ENCODE measurements around the gene ADRB1. TPM values are rescaled to one million over a fixed set of nuclear protein-coding genes. Genes with fewer than 3 reads are reported as not detected.

Gene ADRB1
- total RNA-seq, 1 experiment from 2014 or later, result 85.2 TPM

DNA sequence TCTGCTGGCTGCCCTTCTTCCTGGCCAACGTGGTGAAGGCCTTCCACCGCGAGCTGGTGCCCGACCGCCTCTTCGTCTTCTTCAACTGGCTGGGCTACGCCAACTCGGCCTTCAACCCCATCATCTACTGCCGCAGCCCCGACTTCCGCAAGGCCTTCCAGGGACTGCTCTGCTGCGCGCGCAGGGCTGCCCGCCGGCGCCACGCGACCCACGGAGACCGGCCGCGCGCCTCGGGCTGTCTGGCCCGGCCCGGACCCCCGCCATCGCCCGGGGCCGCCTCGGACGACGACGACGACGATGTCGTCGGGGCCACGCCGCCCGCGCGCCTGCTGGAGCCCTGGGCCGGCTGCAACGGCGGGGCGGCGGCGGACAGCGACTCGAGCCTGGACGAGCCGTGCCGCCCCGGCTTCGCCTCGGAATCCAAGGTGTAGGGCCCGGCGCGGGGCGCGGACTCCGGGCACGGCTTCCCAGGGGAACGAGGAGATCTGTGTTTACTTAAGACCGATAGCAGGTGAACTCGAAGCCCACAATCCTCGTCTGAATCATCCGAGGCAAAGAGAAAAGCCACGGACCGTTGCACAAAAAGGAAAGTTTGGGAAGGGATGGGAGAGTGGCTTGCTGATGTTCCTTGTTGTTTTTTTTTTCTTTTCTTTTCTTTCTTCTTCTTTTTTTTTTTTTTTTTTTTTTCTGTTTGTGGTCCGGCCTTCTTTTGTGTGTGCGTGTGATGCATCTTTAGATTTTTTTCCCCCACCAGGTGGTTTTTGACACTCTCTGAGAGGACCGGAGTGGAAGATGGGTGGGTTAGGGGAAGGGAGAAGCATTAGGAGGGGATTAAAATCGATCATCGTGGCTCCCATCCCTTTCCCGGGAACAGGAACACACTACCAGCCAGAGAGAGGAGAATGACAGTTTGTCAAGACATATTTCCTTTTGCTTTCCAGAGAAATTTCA lies 1.7 kb downstream of the ADRB1 start:
- peak overlapping the region; percentile 91 for H3K4me3 ChIP-seq (ENCODE audit: low read depth, low read length, poor library complexity, severe bottlenecking)
- intact Hi-C loops (cut with micrococcal nuclease; ENCODE audit: unreplicated experiment), result loop anchor here (1.0 to 5.0 kb wide), 4 partner anchors 57 to 338 kb away; partner anchors contain the start of genes DCLRE1A and NHLRC2
- no TSS peak for BruUV-seq (replicated peaks)
- H3K9me3 ChIP-seq (ENCODE audit: low read depth, low read length, poor library complexity, severe bottlenecking), result no peaks in the 10 kb centered on the region
- ChIA-PET CTCF (no interaction called here), POLR2A (ENCODE audit: low non-redundant PET) (no interaction called here)
- H3K27me3 ChIP-seq (replicated peaks; ENCODE audit: insufficient read depth, low read depth, low read length, poor library complexity), result no peaks in the 10 kb centered on the region
- H3K27ac ChIP-seq (ENCODE audit: low read depth, low read length, poor library complexity, severe bottlenecking), result peak overlapping the region; percentile 96
- H3K4me1 ChIP-seq (ENCODE audit: insufficient read depth, low read length, poor library complexity, severe bottlenecking), result peaks cover 23% of the 10 kb centered on the region
- peak; percentile 78 for DNase-seq (ENCODE audit: low spot score)
- TF ChIP-seq, protein P1, sequence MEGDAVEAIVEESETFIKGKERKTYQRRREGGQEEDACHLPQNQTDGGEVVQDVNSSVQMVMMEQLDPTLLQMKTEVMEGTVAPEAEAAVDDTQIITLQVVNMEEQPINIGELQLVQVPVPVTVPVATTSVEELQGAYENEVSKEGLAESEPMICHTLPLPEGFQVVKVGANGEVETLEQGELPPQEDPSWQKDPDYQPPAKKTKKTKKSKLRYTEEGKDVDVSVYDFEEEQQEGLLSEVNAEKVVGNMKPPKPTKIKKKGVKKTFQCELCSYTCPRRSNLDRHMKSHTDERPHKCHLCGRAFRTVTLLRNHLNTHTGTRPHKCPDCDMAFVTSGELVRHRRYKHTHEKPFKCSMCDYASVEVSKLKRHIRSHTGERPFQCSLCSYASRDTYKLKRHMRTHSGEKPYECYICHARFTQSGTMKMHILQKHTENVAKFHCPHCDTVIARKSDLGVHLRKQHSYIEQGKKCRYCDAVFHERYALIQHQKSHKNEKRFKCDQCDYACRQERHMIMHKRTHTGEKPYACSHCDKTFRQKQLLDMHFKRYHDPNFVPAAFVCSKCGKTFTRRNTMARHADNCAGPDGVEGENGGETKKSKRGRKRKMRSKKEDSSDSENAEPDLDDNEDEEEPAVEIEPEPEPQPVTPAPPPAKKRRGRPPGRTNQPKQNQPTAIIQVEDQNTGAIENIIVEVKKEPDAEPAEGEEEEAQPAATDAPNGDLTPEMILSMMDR (conservative IDR thresholded peaks at IDR 0.05; ENCODE audit: low read depth, low read length), result no peak
- TF ChIP-seq EZH2 (IDR thresholded peaks at IDR 0.05; ENCODE audit: borderline replicate concordance, low read depth, low read length, poor library complexity, severe bottlenecking), result no peak
- peaks cover 47% of the 10 kb centered on the region for H3K36me3 ChIP-seq (ENCODE audit: insufficient read depth, low read length, poor library complexity, severe bottlenecking)

DNA sequence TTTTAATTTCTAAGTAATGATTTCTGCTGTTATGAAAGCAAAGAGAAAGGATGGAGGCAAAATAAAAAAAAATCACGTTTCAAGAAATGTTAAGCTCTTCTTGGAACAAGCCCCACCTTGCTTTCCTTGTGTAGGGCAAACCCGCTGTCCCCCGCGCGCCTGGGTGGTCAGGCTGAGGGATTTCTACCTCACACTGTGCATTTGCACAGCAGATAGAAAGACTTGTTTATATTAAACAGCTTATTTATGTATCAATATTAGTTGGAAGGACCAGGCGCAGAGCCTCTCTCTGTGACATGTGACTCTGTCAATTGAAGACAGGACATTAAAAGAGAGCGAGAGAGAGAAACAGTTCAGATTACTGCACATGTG lies 2.4 kb downstream of the ADRB1 start:
- CTCF ChIA-PET, result no interaction called here
- DNase-seq (ENCODE audit: low spot score), result peak; percentile 46
- Histone ChIP-seq H3K27me3 (replicated peaks; ENCODE audit: insufficient read depth, low read depth, low read length, poor library complexity) (no peaks in the 10 kb centered on the region), H3K27ac (ENCODE audit: low read depth, low read length, poor library complexity, severe bottlenecking) (peak overlapping the region; percentile 96), H3K4me1 (ENCODE audit: insufficient read depth, low read length, poor library complexity, severe bottlenecking) (peaks cover 29% of the 10 kb centered on the region), H3K4me3 (ENCODE audit: low read depth, low read length, poor library complexity, severe bottlenecking) (peak overlapping the region; percentile 91), H3K9me3 (ENCODE audit: low read depth, low read length, poor library complexity, severe bottlenecking) (no peaks in the 10 kb centered on the region), H3K36me3 (ENCODE audit: insufficient read depth, low read length, poor library complexity, severe bottlenecking) (peaks cover 47% of the 10 kb centered on the region)
- POLR2A ChIA-PET (ENCODE audit: low non-redundant PET), result no interaction called here
- TSS peak; percentile 84 for BruUV-seq (replicated peaks)
- intact Hi-C loops (cut with micrococcal nuclease; ENCODE audit: unreplicated experiment), result loop anchor here (1.0 to 5.0 kb wide), 4 partner anchors 56 to 339 kb away; partner anchors contain the start of genes DCLRE1A and NHLRC2
- no peak for TF ChIP-seq EZH2 (IDR thresholded peaks at IDR 0.05; ENCODE audit: borderline replicate concordance, low read depth, low read length, poor library complexity, severe bottlenecking)
- TF ChIP-seq, protein P1 (conservative IDR thresholded peaks at IDR 0.05; ENCODE audit: low read depth, low read length), result no peak

DNA sequence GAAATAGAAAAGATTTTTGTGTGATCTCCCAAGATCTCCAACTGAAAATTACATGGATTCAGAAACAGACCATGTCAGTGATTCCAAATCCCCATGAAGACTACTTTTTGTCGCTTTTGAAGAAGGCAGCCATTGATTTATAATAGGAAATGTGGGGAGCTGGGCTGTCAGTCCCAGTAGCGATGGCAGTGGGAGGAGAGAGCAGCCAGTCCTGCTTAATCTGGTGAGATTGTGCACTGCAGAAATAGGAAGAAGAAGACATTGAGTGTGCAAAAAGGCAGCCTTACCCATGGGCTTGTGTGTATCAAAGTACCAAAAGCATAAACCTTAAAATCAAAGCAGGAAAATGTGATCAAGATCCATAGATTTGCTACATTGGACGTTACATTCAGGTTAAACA lies 4.8 kb downstream of the ADRB1 start:
- no peaks in the 10 kb centered on the region for H3K27me3 ChIP-seq (replicated peaks; ENCODE audit: insufficient read depth, low read depth, low read length, poor library complexity)
- peak; percentile 68 for DNase-seq (ENCODE audit: low spot score)
- peaks cover 37% of the 10 kb centered on the region for H3K4me1 ChIP-seq (ENCODE audit: insufficient read depth, low read length, poor library complexity, severe bottlenecking)
- ChIA-PET POLR2A (ENCODE audit: low non-redundant PET) (interaction anchor here (0.6 kb wide), 1 partner anchor 53 kb away, joined by 10 read pairs; no protein-coding TSS in a partner anchor), CTCF (no interaction called here)
- TF ChIP-seq, protein P1 (conservative IDR thresholded peaks at IDR 0.05; ENCODE audit: low read depth, low read length), result no peak
- TF ChIP-seq EZH2 (IDR thresholded peaks at IDR 0.05; ENCODE audit: borderline replicate concordance, low read depth, low read length, poor library complexity, severe bottlenecking), result no peak
- no TSS peak for BruUV-seq (replicated peaks)
- H3K4me3 ChIP-seq (ENCODE audit: low read depth, low read length, poor library complexity, severe bottlenecking), result peak overlapping the region; percentile 91
- peak overlapping the region; percentile 96 for H3K27ac ChIP-seq (ENCODE audit: low read depth, low read length, poor library complexity, severe bottlenecking)
- intact Hi-C loops (cut with micrococcal nuclease; ENCODE audit: unreplicated experiment), result loop anchor here (5.0 kb wide), 2 partner anchors 54 to 341 kb away; no protein-coding TSS in a partner anchor
- H3K36me3 ChIP-seq (ENCODE audit: insufficient read depth, low read length, poor library complexity, severe bottlenecking), result peaks cover 47% of the 10 kb centered on the region
- no peaks in the 10 kb centered on the region for H3K9me3 ChIP-seq (ENCODE audit: low read depth, low read length, poor library complexity, severe bottlenecking)

Data from A673 (cell line).